ENCODE results near the gene ZNF879.
A peak's percentile ranks its signal among the peaks of the same experiment; 100 is the strongest.

Gene ZNF879

GRCh38 chr5:178998441-178998840 is 25.2 kb upstream of the ZNF879 start:
- H3K36me3 ChIP-seq = no peaks in the 10 kb centered on the region
- H4K20me1 ChIP-seq = no peaks in the 10 kb centered on the region
- H3K27me3 ChIP-seq = no peaks in the 10 kb centered on the region
- TF ChIP-seq Cebpa-rat (IDR thresholded peaks at IDR 0.05) = no peak
- no peak overlapping the region for H3K9ac ChIP-seq
- H3K4me2 ChIP-seq = no peak overlapping the region
- no peak overlapping the region for H3K27ac ChIP-seq
- H3K9me3 ChIP-seq (replicated peaks in 1 of 11) = peaks cover 74 to 97% (median 80%) of the 10 kb centered on the region in 11 experiments
- H3K4me3 ChIP-seq = no peak overlapping the region
- H3K4me1 ChIP-seq = no peaks in the 10 kb centered on the region

- Histone ChIP-seq H3K4me3 (no peak overlapping the region), H3K9me3 (replicated peaks in 1 of 11) (peaks cover 48 to 90% (median 75%) of the 10 kb centered on the region in 11 experiments), H3K9ac (no peak overlapping the region), H3K27me3 (no peaks in the 10 kb centered on the region), H3K4me1 (no peaks in the 10 kb centered on the region), H3K4me2 (no peak overlapping the region), H4K20me1 (no peaks in the 10 kb centered on the region), H3K36me3 (no peaks in the 10 kb centered on the region), H3K27ac (no peak overlapping the region)
- TF ChIP-seq Cebpa-rat (IDR thresholded peaks at IDR 0.05) = no peak
These were observed 17.0 kb upstream of the ZNF879 start for GRCh38 chr5:179006564-179006963.

DNA sequence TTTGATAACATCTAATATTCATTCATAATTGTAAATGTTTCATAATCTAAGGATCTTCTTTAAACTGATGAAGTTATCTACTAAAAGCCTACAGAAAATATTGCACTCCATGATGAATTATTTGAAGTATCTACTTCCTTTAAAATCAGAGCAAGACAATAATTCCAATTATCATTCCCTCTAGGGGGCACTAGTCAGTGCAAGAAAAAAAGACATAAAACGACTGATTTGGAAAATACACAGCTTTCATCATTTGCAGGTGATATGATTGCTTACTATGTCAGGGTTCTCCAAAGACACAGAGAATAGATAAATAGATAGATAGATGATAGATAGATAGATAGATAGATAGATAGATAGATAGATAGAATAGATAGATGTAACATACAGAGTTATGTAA is 14.9 kb upstream of the ZNF879 start:
- TF ChIP-seq Cebpa-rat (IDR thresholded peaks at IDR 0.05) = no peak
- H3K36me3 ChIP-seq = no peaks in the 10 kb centered on the region; a peak in 1 of 22 replicates
- H3K4me1 ChIP-seq = no peaks in the 10 kb centered on the region
- H3K9me3 ChIP-seq (replicated peaks in 1 of 11) = peaks cover 63 to 90% (median 76%) of the 10 kb centered on the region in 11 experiments
- no peak overlapping the region for H3K27ac ChIP-seq
- H3K4me2 ChIP-seq = no peak overlapping the region
- H3K9ac ChIP-seq = no peak overlapping the region
- H3K27me3 ChIP-seq = no peaks in the 10 kb centered on the region
- H3K4me3 ChIP-seq = no peak overlapping the region
- H4K20me1 ChIP-seq = no peaks in the 10 kb centered on the region

GRCh38 chr5:179033004-179033580 is 9.5 kb downstream of the ZNF879 start:
- Histone ChIP-seq H3K4me3 (peak overlapping the region; percentile 15 to 57 (median 34); a peak in 16 of 20 replicates), H3K9me3 (replicated peaks in 1 of 11) (peaks cover 100% of the 10 kb centered on the region in 11 experiments)

GRCh38 chr5:179044765-179045164 is 21.2 kb downstream of the ZNF879 start:
- Histone ChIP-seq H3K4me1 (no peaks in the 10 kb centered on the region), H3K36me3 (no peaks in the 10 kb centered on the region), H3K9me3 (replicated peaks in 1 of 11) (peaks cover 87 to 97% (median 92%) of the 10 kb centered on the region in 11 experiments), H3K4me3 (no peak overlapping the region), H3K4me2 (no peak overlapping the region), H4K20me1 (no peaks in the 10 kb centered on the region), H3K9ac (no peak overlapping the region), H3K27me3 (no peaks in the 10 kb centered on the region), H3K27ac (no peak overlapping the region)
- TF ChIP-seq Cebpa-rat (IDR thresholded peaks at IDR 0.05) = no peak

More at GRCh38 chr5:179033004-179033580, 9.5 kb downstream of the ZNF879 start:
- H3K4me1 ChIP-seq = no peaks in the 10 kb centered on the region
- H4K20me1 ChIP-seq = no peaks in the 10 kb centered on the region
- H3K4me2 ChIP-seq = no peak overlapping the region
- no peaks in the 10 kb centered on the region for H3K27me3 ChIP-seq
- peaks cover 71 to 91% (median 79%) of the 10 kb centered on the region in 11 experiments for H3K36me3 ChIP-seq
- H3K9ac ChIP-seq = no peak overlapping the region
- TF ChIP-seq Cebpa-rat (IDR thresholded peaks at IDR 0.05) = no peak
- H3K27ac ChIP-seq = no peak overlapping the region

- no peaks in the 10 kb centered on the region for H4K20me1 ChIP-seq
- H3K4me3 ChIP-seq = no peak overlapping the region
- H3K4me2 ChIP-seq = no peak overlapping the region
- H3K4me1 ChIP-seq = no peaks in the 10 kb centered on the region
- no peak for TF ChIP-seq Cebpa-rat (IDR thresholded peaks at IDR 0.05)
- H3K9me3 ChIP-seq (replicated peaks in 1 of 11) = peaks cover 81 to 100% (median 94%) of the 10 kb centered on the region in 11 experiments
- no peaks in the 10 kb centered on the region for H3K36me3 ChIP-seq
- no peak overlapping the region for H3K27ac ChIP-seq
- no peaks in the 10 kb centered on the region for H3K27me3 ChIP-seq
- H3K9ac ChIP-seq = no peak overlapping the region
These were observed 28.2 kb downstream of the ZNF879 start for GRCh38 chr5:179051784-179052183.

DNA sequence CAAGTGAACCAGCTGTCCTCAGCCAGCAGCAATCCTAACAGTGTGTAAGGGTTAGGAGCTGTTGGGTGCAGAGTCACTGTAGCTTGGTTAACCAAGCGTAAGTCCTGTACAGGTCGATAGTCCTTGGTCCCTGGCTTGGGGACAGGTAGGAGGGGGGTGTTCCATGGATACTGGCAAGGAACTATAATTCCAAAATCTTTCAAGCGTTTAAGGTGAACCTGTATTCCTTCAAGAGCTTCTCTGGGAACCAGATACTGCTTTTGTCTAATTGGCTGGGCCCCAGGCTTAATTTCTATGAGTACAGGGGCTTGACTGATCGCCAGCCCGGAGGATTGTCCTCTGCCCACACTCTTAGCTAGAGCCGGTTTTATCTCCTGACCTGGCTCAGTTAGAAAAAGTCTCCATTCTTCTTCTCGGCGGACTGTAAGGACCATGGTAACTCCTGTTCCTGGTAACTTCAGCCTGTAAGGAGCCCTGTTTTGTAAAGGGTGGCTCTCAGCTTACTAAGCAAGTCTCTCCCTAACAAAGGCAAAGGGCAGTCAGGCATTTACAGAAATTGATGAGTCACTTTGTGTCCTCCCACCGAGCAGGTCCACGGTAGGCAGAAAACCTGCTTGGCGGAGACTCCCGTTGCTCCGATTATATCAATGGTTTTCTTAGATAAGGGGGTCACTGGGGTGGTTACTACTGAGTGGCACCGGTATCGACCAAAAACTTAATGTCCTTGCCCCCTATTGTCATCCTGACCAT is 30.6 kb downstream of the ZNF879 start:
- Histone ChIP-seq H3K4me3 (no peak overlapping the region), H4K20me1 (no peaks in the 10 kb centered on the region), H3K9ac (no peak overlapping the region), H3K4me1 (no peaks in the 10 kb centered on the region), H3K27ac (no peak overlapping the region), H3K36me3 (no peaks in the 10 kb centered on the region), H3K9me3 (replicated peaks in 1 of 11) (peaks cover 73 to 98% (median 90%) of the 10 kb centered on the region in 11 experiments), H3K27me3 (no peaks in the 10 kb centered on the region), H3K4me2 (no peak overlapping the region)
- no peak for TF ChIP-seq Cebpa-rat (IDR thresholded peaks at IDR 0.05)

DNA sequence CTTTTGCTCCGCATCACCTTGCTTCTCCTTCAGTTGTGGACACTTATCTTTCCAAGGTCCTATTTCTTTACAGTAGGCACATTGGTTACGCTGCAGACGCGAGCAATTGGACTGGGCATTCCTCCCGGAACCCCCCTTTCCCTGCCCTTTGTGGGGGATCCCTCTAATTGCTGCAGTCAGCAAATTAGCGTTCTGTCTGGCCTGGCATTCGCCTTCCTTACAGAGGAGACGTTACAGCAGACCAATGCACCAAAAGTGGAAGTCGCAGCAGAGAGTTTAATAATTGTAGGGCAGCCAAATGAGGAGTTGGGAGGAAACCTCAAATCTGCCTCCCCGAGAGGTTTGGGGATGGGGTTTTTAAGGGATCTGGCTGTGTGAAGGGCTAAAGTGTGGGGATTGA is 31.3 kb downstream of the ZNF879 start:
- no peak overlapping the region for H3K4me2 ChIP-seq
- TF ChIP-seq Cebpa-rat (IDR thresholded peaks at IDR 0.05) = no peak
- no peaks in the 10 kb centered on the region for H3K4me1 ChIP-seq
- H3K4me3 ChIP-seq = no peak overlapping the region
- H3K9ac ChIP-seq = no peak overlapping the region
- H3K27me3 ChIP-seq = no peaks in the 10 kb centered on the region
- no peaks in the 10 kb centered on the region for H3K36me3 ChIP-seq
- no peak overlapping the region for H3K27ac ChIP-seq
- peaks cover 73 to 98% (median 90%) of the 10 kb centered on the region in 11 experiments for H3K9me3 ChIP-seq (replicated peaks in 1 of 11)
- no peaks in the 10 kb centered on the region for H4K20me1 ChIP-seq

DNA sequence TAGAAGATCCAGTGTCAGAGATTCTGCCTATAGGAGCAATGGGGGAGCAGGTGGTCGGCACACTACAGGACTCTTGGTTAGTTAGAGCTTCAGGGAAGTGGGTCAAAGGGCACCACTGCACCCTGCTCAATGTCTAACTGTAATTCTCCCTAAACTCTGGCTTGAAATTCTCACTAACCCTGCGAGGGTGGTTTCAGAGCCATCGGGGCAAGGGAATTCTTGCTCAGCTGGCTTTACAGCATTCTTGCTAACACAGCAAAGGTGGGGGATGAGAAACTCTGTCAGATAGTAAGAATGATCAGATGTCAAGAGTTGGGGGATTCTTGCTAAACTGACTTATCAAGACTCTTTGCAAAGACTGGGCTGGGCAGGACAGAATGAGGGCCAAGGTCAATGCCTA is 31.8 kb downstream of the ZNF879 start:
- Histone ChIP-seq H3K4me3 (no peak overlapping the region), H3K4me1 (no peaks in the 10 kb centered on the region), H3K27me3 (no peaks in the 10 kb centered on the region), H3K27ac (no peak overlapping the region), H3K4me2 (no peak overlapping the region), H3K9ac (no peak overlapping the region), H4K20me1 (no peaks in the 10 kb centered on the region), H3K9me3 (replicated peaks in 1 of 11) (peaks cover 73 to 98% (median 90%) of the 10 kb centered on the region in 11 experiments), H3K36me3 (peaks cover 0 to 5% (median 0%) of the 10 kb centered on the region in 11 experiments; a peak in 1 of 22 replicates)
- no peak for TF ChIP-seq Cebpa-rat (IDR thresholded peaks at IDR 0.05)

GRCh38 chr5:179055841-179056240 is 32.2 kb downstream of the ZNF879 start:
- Histone ChIP-seq H4K20me1 (no peaks in the 10 kb centered on the region), H3K36me3 (peaks cover 0 to 8% (median 0%) of the 10 kb centered on the region in 11 experiments; a peak in 1 of 22 replicates), H3K4me3 (no peak overlapping the region), H3K27ac (no peak overlapping the region), H3K9me3 (replicated peaks in 1 of 11) (peaks cover 73 to 98% (median 90%) of the 10 kb centered on the region in 11 experiments), H3K9ac (no peak overlapping the region), H3K27me3 (no peaks in the 10 kb centered on the region), H3K4me2 (no peak overlapping the region), H3K4me1 (no peaks in the 10 kb centered on the region)
- no peak for TF ChIP-seq Cebpa-rat (IDR thresholded peaks at IDR 0.05)

Data from BLaER1 treated with 17β-estradiol and CSF1 and Interleukin-3, amounts not matched to agents 10 nM and 100 nM (cell line).